Cardiac atrium fibroblast (primary cell): ENCODE data around the gene ZBTB3. TPM values are rescaled to one million over a fixed set of nuclear protein-coding genes. Genes with fewer than 3 reads are reported as not detected.

ENCODE experiments used
- total RNA-seq: library from RNA; depleted of rRNA; stranded (reverse); fragments of >200 nt; gene quantifications from 2 replicates; pipeline ENCODE4 v1.2.3, GENCODE V29; 2015

ZBTB3 gene
- total RNA-seq, result 6.5 and 7.6 TPM in 2 replicates

DNA sequence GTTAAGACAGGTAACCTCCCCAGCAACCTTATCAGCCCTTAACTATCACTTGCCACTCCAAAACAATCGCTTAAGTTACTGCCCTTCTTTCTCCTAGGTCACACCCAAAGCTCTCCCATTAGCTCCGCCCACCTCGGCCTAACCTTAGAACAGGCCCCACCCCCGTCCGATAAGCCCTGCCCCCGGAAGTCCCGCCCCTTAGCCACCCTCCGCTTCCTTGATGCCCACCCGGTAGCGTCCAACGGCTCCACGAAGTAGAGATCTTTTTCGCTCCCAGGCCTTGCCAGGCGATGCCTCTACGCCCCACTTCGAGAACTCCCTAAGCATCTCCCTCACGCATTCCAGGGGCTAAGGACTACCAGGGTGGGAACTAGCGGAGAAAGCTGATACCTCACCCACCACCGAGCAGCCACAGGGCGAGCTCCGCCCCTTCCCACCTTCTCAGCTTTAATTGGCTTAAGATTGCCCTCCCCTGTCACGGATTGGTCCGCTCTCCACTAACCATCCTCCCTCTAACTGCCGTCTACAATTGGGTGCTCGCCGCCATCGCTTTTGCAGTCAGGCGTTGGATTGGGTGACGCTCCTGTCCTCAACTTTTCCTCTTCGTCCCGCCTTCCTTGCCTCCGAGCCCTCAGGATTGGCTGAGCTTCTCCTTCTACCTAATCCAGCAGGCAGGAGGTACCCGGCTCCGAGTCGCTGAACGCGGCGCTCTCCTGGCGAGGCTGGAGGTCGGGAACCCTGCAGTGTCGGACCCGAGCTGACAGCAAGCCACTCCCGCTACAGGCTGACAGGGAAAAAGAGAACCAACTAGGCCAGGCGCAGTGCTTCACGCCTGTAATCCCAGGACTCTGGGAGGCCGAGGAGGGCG lies at the start of gene ZBTB3:
TSS of gene ZBTB3 (minus strand) at position 425 of the 868 bp plus-strand sequence. CDS start 496 bp downstream, outside the sequence.

DNA sequence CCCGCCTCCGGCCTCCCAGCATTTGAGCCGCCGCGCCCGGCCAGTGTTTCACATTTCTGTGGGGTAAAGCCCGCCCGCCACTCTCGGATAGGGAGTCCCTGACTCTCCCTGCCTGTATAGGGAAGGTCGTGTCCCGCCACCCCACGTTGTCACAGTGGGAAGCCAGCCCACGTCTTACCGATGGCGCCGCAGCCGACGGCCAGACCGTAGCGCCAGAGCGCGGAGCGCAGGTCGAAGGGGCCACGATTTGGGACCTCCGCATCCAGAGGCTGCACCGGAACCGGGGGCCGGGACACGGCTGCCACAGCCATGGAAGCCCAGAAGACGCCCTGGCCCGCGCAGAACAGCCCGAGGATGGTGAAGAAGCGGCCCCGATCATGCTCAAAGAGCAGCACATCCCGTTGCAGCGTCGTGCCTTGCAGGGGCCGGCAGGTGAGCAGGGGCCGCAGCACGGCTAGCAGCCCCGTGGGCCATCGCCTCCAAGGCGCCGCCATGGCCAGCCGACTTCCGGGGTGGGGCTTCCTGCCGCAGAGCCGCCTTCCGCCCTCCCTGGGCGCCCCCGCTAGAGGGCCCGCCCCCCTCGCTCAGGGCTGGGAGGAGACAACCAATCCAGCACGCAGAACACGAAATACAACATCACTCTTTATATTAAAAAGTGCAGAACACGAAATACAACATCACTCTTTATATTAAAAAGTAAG lies 37.7 kb upstream of the ZBTB3 start, which contains the start of gene TMEM223:
TSS of gene TMEM223 (minus strand) at position 506 of the 701 bp plus-strand sequence. CDS start at position 494, 12 bp downstream.

DNA sequence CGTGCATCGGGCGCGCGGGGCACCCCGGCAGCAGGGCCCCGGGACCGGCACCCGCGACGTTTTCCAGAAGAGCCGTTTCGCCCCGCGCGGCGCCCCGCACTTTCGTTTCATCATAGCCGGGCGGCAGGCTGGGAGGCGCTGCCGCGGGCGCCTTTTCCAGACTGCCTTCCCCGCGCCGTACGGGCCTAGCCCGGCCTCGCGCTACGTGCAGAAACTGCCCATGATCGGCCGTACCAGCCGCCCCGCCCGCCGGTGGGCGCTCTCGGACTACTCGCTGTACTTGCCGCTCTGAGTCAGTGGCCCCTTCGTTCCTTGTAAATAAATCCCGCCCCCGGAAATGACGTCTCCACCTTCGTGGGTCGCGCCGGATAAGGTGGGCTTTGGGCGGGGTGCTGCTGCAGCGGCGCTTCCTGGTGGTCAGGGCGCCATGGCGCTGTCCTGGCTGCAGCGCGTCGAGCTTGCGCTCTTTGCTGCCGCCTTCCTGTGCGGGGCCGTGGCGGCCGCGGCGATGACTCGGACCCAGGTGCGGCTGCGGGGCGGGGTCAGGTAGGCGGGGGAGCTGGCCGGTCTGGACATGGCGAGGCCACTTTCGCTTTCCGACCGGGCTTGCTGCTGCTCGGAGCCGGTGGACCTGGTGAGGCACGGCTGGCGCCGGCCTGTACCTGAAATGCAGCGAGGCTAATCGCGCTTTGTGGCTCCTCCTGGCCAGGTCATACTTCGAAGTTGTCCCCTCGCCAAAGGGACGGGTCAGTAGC lies 33.2 kb upstream of the ZBTB3 start, which contains the start of gene TMEM179B:
TSS of gene TMEM179B (plus strand) at position 398 of the 755 bp plus-strand sequence. CDS start at position 428, 30 bp downstream.

DNA sequence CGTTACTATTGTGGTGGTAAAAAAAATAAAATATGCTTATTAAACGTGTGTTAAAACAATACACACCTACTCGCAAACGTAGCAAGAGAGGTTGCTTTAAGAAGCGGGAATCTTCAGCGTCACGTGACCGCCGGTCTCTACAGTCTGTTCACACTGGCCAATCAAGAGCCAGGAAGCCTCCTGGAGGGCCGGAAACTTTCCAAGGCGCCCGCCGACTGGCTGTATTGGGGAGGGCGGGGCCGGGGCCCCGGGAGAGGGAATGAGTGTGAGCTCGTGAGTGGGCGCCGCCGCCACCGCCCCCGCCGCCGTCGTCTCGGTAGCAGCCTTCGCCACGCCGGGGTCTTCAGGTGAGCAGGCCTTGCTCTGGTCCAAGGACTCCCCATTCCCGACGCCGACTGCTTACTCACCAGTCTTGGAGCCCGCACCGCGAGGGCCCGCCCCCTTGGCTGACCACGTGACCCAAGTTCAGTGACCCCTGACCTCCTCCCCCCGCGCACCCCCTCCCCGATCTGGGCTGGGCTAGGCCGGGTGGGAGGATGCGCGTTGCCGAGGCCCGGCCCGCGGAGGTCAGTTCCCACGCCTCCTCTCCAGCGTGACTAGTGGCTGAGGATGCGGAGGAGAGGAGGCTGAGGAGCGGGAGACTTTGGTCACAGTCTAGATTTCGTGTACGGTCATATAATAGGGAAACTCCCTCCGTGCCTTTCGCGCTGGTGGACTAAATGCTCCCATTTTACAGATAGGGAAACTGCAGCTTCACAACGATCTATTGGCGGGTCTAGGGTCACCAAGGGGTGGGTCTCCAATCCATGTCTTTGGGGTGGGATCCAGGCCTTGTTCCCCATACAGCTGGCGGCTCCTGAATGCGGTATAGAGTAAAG lies 17.4 kb upstream of the ZBTB3 start, which contains the start of gene TAF6L:
TSS of gene TAF6L (plus strand) at position 253 of the 878 bp plus-strand sequence. CDS start 4,388 bp downstream, outside the sequence.

DNA sequence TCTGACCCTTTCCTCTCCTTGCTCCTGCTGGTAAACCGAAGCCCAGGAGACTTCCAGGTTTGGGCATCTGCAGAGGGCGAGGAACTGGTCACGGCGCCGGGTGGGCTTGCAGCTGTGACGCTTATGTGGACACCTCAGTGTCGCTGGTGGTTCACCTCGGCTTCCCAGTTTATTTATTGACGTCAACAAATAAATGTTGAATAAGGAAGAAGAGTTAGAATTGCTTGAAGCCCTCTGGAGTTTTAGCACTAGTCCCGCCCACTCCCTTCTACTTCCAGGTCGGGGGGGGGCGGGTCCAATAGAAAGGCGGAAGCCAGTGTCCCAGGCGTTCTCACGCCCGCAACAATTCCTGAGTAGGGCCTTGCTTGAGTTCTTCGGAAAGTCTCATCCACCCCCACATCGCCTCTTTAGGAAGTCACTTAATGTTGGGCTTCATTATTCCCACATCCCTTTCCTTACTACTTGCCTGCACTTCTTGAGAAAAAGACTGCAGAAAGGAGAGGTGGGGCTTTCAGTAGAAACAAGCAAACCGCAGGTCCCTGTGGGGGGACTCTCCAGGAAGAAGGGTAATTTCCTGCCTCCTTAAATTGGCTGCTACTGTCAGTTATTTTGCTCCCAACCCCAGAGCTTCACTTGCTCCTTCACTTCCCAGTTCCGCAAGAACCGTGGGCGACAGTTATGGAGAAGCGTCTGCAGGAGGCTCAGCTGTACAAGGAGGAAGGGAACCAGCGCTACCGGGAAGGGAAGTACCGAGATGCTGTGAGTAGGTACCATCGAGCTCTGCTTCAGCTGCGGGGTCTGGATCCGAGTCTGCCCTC lies 25.6 kb downstream of the ZBTB3 start, which contains the start of gene TTC9C:
TSS of gene TTC9C (plus strand) at position 316 of the 818 bp plus-strand sequence. CDS start at position 679, 363 bp downstream.

DNA sequence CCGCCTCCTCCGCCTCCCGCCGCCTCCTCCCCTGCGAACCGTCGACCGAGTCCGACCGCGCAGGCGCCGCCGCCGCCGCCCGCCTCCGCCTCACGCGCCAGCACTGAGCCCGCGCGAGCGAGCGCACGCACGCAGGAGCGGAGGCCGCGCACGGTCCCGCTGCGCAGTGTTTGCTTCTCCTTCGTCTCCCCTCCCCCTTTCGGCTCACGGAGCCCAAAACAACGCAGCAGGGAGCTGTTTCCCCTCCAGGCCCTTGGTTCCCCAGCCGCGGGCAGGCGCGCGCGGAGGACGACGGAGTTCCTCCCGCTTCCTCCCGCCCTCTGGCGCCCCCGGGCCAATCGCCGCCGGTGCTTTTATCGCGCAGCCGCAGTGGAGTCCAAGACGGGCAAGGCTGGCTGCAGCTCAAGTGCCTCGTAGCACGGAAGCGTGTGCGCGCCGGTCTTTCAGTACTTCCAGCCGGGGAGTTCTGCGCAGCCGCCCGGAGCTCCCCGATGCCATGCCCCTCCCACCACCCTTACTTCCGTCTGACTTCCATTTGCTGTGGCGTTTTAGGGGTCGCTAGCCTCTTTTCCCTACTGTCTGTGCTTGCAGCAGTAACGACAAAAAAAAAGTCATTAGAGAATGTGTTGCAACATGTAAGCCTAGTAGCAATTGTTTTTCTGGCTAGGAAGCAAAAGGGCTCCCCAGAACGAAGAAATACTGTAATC lies 26.6 kb downstream of the ZBTB3 start, which contains the start of gene HNRNPUL2:
TSS of gene HNRNPUL2 (minus strand) at position 293 of the 707 bp plus-strand sequence. CDS start 301 bp downstream, outside the sequence.

DNA sequence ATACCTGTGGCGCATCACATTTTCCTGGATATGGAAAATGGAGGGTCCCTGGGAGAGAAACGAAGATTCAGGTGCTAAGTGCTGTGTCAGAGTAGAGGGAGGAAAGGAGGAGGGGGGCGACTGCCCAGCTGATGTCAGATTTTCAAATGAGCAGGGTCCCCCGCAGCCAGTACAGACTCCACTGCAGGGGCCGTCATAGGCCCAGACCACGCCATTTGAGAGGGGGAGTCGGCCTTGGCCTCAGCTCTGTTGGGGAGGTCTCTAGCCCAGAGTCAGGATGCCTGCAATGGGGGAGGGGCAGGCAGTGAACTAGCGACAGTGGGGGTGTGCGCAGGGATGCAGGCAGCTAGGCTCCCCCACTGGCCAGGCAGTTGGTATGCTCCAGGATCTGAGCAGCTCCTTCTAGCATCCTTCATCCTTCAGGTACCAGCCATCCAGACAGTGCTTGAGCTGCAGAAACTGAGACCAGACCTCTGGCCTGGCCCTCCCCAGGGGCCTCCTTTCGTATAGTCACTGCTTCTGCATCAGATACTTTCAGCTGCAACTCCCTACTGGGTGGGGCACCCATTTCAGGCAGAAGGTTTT lies 46.6 kb downstream of the ZBTB3 start, which contains the start of the genes BSCL2 and GNG3:
TSS of gene BSCL2 (minus strand) at position 148 of the 585 bp plus-strand sequence. CDS start 229 bp downstream, outside the sequence.
TSS of gene GNG3 (plus strand) at position 400 of the 585 bp plus-strand sequence. CDS start 620 bp downstream, outside the sequence.

Other genes with a start within 250 kb of the ZBTB3 start
- gene AHNAK, start 207.4 kb downstream of the ZBTB3 start, total RNA-seq, result 394 and 434 TPM in 2 replicates
- gene EEF1G, start 180.3 kb downstream of the ZBTB3 start, total RNA-seq, result 2,078 and 2,099 TPM in 2 replicates
- 6.9 and 12.0 TPM in 2 replicates for gene TUT1, start 162.6 kb downstream of the ZBTB3 start, total RNA-seq
- 72.6 and 86.1 TPM in 2 replicates for gene MTA2, start 152.3 kb downstream of the ZBTB3 start, total RNA-seq
- gene EML3, start 141.4 kb downstream of the ZBTB3 start, total RNA-seq, result 25.8 and 43.1 TPM in 2 replicates
- 9.2 and 24.7 TPM in 2 replicates for gene ROM1, start 140.9 kb downstream of the ZBTB3 start, total RNA-seq
- gene B3GAT3, start 132.2 kb downstream of the ZBTB3 start, total RNA-seq, result 24.9 and 44.4 TPM in 2 replicates
- gene GANAB, start 107.5 kb downstream of the ZBTB3 start, total RNA-seq, result 314 and 339 TPM in 2 replicates
- 27.1 and 27.7 TPM in 2 replicates for gene INTS5, start 100.9 kb downstream of the ZBTB3 start, total RNA-seq
- gene C11orf98, start 89.0 kb downstream of the ZBTB3 start, total RNA-seq, result 57.8 and 68.1 TPM in 2 replicates
- 1.4 and 7.5 TPM in 2 replicates for gene CSKMT, start 88.8 kb downstream of the ZBTB3 start, total RNA-seq
- gene UQCC3, start 82.5 kb downstream of the ZBTB3 start, total RNA-seq, result 6.0 and 8.3 TPM in 2 replicates
- 1.1 and 5.2 TPM in 2 replicates for gene LBHD1, start 81.9 kb downstream of the ZBTB3 start, total RNA-seq
- gene UBXN1, start 75.1 kb downstream of the ZBTB3 start, total RNA-seq, result 71.9 and 88.5 TPM in 2 replicates
- 0.72 and 1.5 TPM in 2 replicates for gene LRRN4CL, start 64.6 kb downstream of the ZBTB3 start, total RNA-seq
- gene BSCL2, start 46.7 kb downstream of the ZBTB3 start, total RNA-seq, result 29.8 and 44.4 TPM in 2 replicates
- not detected in 2 replicates for gene GNG3, start 46.5 kb downstream of the ZBTB3 start, total RNA-seq
- gene HNRNPUL2, start 26.7 kb downstream of the ZBTB3 start, total RNA-seq, result 4.9 and 20.2 TPM in 2 replicates
- gene TTC9C, start 25.7 kb downstream of the ZBTB3 start, total RNA-seq, result 15.7 and 16.1 TPM in 2 replicates
- gene POLR2G, start 7.4 kb upstream of the ZBTB3 start, total RNA-seq, result 61.4 and 68.5 TPM in 2 replicates
- 10.7 and 11.7 TPM in 2 replicates for gene TAF6L, start 17.2 kb upstream of the ZBTB3 start, total RNA-seq
- gene TMEM179B, start 33.2 kb upstream of the ZBTB3 start, total RNA-seq, result 77.8 and 83.1 TPM in 2 replicates
- 18.6 and 31.2 TPM in 2 replicates for gene TMEM223, start 37.8 kb upstream of the ZBTB3 start, total RNA-seq
- 19.3 and 20.2 TPM in 2 replicates for gene NXF1, start 51.3 kb upstream of the ZBTB3 start, total RNA-seq
- gene STX5, start 77.9 kb upstream of the ZBTB3 start, total RNA-seq, result 57.0 and 62.5 TPM in 2 replicates
- gene TEX54, start 78.7 kb upstream of the ZBTB3 start, total RNA-seq, result not detected in 2 replicates
- gene WDR74, start 85.4 kb upstream of the ZBTB3 start, total RNA-seq, result 20.4 and 50.1 TPM in 2 replicates
- gene SLC3A2, start 126.7 kb upstream of the ZBTB3 start, total RNA-seq, result 153 and 162 TPM in 2 replicates
- gene CHRM1, start 167.2 kb upstream of the ZBTB3 start, total RNA-seq, result not detected in 2 replicates
- gene SLC22A6, start 230.8 kb upstream of the ZBTB3 start, total RNA-seq, result not detected in 2 replicates